ENCODE measurements around the gene PAQR4.

- TF ChIP-seq ATF2 (CRISPR knock-in tag; IDR thresholded peaks at IDR 0.05) (no peak), SP4 (CRISPR knock-in tag; IDR thresholded peaks at IDR 0.05) (no peak), HOMEZ (CRISPR knock-in tag; IDR thresholded peaks at IDR 0.05; ENCODE audit: low read depth) (no peak), RAD21 (CRISPR knock-in tag; IDR thresholded peaks at IDR 0.05) (no peak), HES4 (CRISPR knock-in tag; IDR thresholded peaks at IDR 0.05; ENCODE audit: borderline replicate concordance) (no peak), FOXA1 (IDR thresholded peaks at IDR 0.05) (no peak), FOXA1 (CRISPR knock-in tag; IDR thresholded peaks at IDR 0.05) (no peak), CTCF (CRISPR knock-in tag; IDR thresholded peaks at IDR 0.05) (no peak), POLR2AphosphoS5 (IDR thresholded peaks at IDR 0.05; ENCODE audit: low read depth, low read length) (no peak), YY1 (IDR thresholded peaks at IDR 0.05; ENCODE audit: insufficient read depth, insufficient replicate concordance, low read depth, low read length) (no peak), ARNT2 (CRISPR knock-in tag; IDR thresholded peaks at IDR 0.05; ENCODE audit: low read depth) (no peak), HMG20A (CRISPR knock-in tag; IDR thresholded peaks at IDR 0.05; ENCODE audit: borderline replicate concordance) (no peak), ZNF121 (CRISPR knock-in tag; IDR thresholded peaks at IDR 0.05) (no peak), MAX (IDR thresholded peaks at IDR 0.05) (no peak)
Measured at GRCh38 chr16:2967721-2968161, 1.4 kb upstream of the PAQR4 start.
